GM15510 (cell line): Measurements from ENCODE around the gene PGM2L1.

Experiments
- POLR2A ChIP-seq: IDR thresholded peaks from 3 replicates; pipeline ENCODE4 v1.6.1; 2011; ENCODE audit warnings: borderline replicate concordance; ENCODE audit not compliant: insufficient read length; ENCODE audit errors: extremely low read depth

The PGM2L1 gene

DNA sequence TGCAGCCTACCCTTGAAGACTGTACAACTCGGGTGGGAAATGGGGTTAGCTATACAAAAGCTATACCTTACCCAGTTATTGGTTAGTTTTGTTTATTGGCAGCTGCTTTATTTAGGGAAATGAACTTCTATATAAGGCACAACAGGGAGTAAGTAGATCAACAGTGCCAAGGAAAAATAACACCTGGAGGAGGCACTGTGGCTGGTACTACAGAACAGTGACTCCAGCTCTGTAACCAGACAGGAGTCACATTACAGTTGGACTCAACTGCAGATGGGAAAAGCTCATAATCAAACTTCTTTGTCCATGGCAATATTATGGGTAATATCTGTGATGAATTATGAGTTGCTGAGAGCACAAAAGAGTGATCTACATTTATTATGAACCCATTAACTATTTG, 100.7 kb downstream of the PGM2L1 start:
- no peak for TF ChIP-seq POLR2A

DNA sequence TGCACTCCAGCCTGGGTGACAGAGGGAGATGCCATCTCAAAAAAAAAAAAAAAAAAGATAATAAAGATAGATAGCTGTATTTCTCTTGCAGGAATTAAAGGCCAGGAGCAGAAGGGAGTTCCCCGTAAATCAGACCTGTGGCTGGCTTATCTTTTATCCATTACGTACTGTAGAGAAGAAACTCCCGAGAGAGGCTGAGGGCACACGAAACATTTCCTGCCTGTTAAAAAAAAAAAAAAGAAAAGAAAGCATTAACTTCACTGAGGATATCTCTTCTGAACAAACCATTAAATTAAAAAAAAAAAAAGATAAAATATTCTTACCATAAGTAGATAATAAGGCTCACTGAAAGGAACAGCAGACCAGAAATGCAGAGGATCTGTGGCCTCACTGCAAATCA, 109.3 kb downstream of the PGM2L1 start:
- TF ChIP-seq POLR2A, result no peak

DNA sequence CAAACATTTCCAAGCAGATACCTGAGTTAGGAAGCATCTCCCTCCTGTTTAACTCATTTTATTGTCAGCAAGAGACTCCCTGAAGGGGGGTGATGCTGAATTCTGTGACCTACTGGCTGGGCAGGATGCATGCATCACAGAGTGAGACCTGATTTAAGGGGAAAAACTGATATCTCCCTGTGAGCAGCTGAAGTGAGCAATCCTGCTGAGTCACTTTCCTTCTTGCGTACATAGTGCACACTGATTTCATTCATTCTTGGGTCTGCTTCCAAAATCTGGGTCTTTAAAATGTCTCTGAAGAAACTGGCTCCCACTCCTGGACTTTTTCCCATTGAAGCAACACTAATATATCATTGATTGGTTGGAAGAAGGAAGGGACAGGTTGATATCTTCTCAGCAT, 110.1 kb downstream of the PGM2L1 start:
- no peak for TF ChIP-seq POLR2A

DNA sequence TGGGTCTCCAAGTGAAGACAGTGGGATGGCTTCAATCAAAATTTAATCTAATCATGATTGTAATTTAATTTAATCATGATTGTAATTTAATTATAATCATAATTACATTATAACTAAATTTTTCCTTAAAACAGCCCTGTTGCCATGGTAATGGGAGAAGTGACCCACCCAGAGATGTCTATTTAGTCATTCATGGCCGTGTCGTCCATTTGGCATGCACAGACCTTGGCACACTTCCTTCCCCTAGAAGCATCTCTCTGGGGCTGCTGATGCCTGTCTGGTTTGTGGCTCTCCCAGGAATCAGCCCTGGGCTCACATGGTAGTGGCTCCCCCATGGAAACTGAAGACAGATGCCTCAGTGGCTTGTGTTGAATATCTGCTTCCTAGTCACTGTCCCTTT, 113.8 kb downstream of the PGM2L1 start:
- TF ChIP-seq POLR2A, result no peak

DNA sequence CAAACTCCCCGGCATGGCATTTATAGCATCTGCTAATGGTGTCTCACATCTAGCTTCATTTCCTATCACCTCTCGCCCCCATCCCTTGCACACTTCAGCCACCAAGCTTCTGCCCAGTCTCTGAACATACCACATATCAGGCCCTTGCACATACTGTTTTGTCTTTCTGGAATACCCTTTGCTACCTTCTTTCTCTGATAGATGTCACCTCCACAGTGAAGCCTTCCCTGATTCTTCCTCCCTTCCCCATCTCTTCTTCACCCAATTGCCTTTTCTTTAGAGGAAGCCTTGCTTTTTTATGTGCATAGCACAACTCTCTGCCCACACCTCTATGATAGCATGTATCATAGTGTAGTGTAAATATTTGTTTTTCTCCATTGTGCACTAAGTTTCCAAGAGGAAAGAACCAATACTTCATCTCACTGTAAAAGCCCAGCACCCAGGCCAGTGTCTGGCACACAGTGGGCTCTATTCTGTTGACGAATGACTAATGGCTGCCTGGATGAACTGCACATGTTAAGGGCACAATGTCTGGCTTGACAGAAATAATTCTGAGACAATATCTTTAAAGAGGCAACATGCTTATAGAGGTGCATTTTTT, 114.6 kb downstream of the PGM2L1 start:
- TF ChIP-seq POLR2A, result no peak

DNA sequence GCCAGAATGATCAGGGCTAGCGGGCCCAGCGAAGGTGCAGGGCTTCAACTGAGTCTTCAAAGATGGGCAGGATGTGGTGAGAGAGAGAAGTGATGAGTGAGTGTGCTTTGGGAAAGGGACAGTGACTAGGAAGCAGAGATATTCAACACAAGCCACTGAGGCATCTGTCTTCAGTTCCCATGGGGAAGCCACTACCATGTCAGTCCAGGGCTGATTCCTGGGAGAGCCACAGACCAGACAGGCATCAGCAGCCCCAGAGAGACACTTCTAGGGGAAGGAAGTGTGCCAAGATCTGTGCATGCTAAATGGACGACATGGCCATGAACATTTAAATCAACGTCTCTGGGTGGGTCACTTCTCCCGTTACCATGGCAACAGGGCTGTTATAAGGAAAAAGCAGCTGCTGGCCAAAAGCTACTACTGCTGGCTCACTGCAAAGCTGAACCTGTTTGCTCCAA, 115.3 kb downstream of the PGM2L1 start:
- TF ChIP-seq POLR2A, result no peak

DNA sequence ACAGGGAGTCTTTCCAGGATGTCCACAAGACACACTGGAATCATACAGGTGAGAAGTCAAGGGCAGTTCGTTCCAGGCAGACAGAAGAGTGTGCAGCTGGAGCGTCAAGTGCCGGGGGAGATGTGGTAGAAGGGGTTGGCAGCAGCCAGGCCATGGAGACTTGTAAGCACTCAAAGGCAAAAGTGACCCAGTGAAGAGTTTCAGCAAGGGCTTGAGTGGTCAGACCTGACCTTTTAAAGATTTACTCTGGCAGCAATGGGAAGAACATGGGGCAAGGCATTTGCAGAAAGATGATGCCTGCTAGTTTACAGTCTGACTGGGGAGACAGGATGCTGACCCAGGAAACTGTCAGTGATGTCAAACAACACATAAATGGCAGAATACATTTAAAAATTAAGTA, 115.8 kb downstream of the PGM2L1 start:
- TF ChIP-seq POLR2A, result no peak

DNA sequence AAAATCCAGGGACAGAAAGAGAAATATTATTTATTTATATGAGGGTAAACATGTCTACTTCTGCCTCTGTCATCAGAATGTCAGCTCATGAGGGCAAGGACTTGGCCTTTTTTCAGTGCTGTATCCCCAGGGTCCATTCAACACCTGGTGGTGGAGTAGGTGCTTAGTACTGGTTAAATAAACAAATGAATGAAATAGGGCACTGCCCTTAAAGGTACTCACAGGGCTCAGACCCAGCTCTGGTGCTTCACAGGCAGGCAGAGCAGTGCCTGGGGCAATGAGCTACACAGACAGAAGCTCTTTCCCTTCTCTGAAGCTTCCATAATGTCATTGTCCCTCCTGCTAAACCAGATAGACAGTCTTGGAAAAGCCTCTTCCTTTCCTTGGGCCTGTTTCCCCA, 117.7 kb downstream of the PGM2L1 start:
- TF ChIP-seq POLR2A, result no peak
